ENCODE data around the gene ALS2.

The ALS2 gene

DNA sequence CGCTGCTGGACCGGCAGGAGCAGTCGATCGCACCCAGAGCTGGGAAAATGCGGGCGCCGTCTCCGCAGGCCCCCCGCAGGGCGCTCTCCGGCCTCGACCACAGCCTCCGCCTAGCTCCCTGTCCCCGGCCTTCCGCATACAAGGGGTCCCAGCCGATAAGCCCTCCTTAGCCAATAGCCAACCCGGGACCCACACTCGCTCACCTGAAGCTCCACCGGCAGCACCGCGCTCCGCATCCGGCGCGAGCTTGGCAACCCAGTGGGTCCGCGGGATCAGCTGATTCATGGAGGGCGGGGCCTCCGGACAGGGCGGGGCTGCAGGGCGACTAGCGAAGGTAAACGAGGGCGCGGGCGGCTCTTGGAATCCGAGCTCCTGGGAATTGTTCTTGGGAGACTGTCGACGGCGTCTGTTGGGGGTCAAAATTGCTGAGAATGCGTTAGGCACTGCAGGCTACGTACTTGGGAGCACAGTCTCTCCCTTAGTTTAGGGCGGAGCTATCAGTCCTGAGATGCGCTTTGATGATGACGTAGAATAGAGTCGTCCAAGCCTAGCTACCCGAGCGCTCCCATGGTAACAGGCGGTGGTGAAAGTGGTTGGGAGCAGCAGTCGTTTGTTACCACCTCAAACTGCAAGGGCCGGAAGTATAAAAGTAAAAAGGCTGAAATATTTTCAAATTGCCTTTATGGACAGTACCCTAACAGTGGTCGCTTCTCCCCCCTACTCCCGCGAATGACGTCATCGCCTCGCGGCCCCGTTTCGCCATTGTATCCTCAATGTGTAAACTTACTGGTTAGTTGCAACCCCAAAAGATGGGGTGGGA is at the start of gene ALS2:
ALS2 (minus strand) TSS at position 260 of the 820 bp plus-strand sequence. CDS start 12,048 bp downstream, outside the sequence.
- peak; percentile 89 for DNase-seq (ENCODE audit: extremely low spot score)
- TF ChIP-seq L3MBTL2 (conservative IDR thresholded peaks at IDR 0.05) (no peak; the same call in none of the 2 replicates), FOXM1 (IDR thresholded peaks at IDR 0.05; ENCODE audit: borderline replicate concordance) (no peak), LEF1 (IDR thresholded peaks at IDR 0.05; ENCODE audit: borderline replicate concordance) (no peak), SUZ12 (IDR thresholded peaks at IDR 0.05) (no peak), NFRKB (IDR thresholded peaks at IDR 0.05) (no peak), CTBP1 (IDR thresholded peaks at IDR 0.05; ENCODE audit: borderline replicate concordance) (no peak), ZNF384 (IDR thresholded peaks at IDR 0.05) (no peak), FOXK2 (IDR thresholded peaks at IDR 0.05) (no peak), BHLHE40 (IDR thresholded peaks at IDR 0.05; ENCODE audit: borderline replicate concordance) (no peak), TARDBP (IDR thresholded peaks at IDR 0.05) (no peak; the same call in 1 of the 2 replicates), SP1 (IDR thresholded peaks at IDR 0.05) (no peak), ARNT (IDR thresholded peaks at IDR 0.05) (no peak), FOXA1 (IDR thresholded peaks at IDR 0.05) (no peak), HDGF (IDR thresholded peaks at IDR 0.05; ENCODE audit: borderline replicate concordance) (no peak), ELF4 (IDR thresholded peaks at IDR 0.05) (no peak)
- TF ChIP-seq, protein P1, sequence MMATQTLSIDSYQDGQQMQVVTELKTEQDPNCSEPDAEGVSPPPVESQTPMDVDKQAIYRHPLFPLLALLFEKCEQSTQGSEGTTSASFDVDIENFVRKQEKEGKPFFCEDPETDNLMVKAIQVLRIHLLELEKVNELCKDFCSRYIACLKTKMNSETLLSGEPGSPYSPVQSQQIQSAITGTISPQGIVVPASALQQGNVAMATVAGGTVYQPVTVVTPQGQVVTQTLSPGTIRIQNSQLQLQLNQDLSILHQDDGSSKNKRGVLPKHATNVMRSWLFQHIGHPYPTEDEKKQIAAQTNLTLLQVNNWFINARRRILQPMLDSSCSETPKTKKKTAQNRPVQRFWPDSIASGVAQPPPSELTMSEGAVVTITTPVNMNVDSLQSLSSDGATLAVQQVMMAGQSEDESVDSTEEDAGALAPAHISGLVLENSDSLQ (IDR thresholded peaks at IDR 0.05): no peak
- ChIA-PET POLR2A (interaction anchor here (0.6 to 1.8 kb wide), 15 partner anchors 9 to 491 kb away, joined by 3 to 6 read pairs (median 3); no protein-coding TSS in a partner anchor), CTCF (interaction anchor here (0.6 to 0.7 kb wide), 3 partner anchors 13 to 1863 kb away, joined by 3 to 9 read pairs (median 3); no protein-coding TSS in a partner anchor)

DNA sequence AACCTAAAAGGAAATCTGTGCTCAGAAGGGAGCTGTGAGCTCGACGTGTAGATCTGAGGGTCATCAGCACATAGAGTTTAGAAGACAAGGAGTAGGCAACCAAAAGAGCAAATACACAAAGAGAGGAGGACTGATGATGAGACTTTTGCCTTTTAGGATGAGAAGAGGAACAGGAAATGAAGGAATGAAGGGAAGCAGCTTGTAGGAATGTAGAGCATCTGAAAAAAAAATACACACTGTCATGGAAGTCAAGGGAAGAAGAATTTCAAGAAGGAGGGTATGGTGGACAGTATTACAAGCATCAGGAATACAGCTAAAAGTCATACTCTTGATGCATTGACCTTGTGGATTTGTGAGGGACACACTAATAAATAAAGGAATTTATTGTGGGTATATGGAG is 47.5 kb upstream of the ALS2 start:
- TF ChIP-seq SUZ12 (IDR thresholded peaks at IDR 0.05) (no peak), HDGF (IDR thresholded peaks at IDR 0.05; ENCODE audit: borderline replicate concordance) (no peak), LEF1 (IDR thresholded peaks at IDR 0.05; ENCODE audit: borderline replicate concordance) (no peak), FOXM1 (IDR thresholded peaks at IDR 0.05; ENCODE audit: borderline replicate concordance) (no peak), CTBP1 (IDR thresholded peaks at IDR 0.05; ENCODE audit: borderline replicate concordance) (no peak), BHLHE40 (IDR thresholded peaks at IDR 0.05; ENCODE audit: borderline replicate concordance) (no peak), L3MBTL2 (conservative IDR thresholded peaks at IDR 0.05) (no peak), NFRKB (IDR thresholded peaks at IDR 0.05) (no peak), FOXA1 (IDR thresholded peaks at IDR 0.05) (no peak), TARDBP (IDR thresholded peaks at IDR 0.05) (no peak), ZNF384 (IDR thresholded peaks at IDR 0.05) (no peak), ARNT (IDR thresholded peaks at IDR 0.05) (no peak), SP1 (IDR thresholded peaks at IDR 0.05) (no peak), ELF4 (IDR thresholded peaks at IDR 0.05) (no peak), FOXK2 (IDR thresholded peaks at IDR 0.05) (no peak)
- TF ChIP-seq, protein P1 (IDR thresholded peaks at IDR 0.05): no peak
- POLR2A ChIA-PET: no interaction called here
- no peak for DNase-seq (ENCODE audit: extremely low spot score)
- CTCF ChIA-PET: interaction anchor here (0.7 kb wide), 1 partner anchor 337 kb away, joined by 3 read pairs; no protein-coding TSS in a partner anchor

DNA sequence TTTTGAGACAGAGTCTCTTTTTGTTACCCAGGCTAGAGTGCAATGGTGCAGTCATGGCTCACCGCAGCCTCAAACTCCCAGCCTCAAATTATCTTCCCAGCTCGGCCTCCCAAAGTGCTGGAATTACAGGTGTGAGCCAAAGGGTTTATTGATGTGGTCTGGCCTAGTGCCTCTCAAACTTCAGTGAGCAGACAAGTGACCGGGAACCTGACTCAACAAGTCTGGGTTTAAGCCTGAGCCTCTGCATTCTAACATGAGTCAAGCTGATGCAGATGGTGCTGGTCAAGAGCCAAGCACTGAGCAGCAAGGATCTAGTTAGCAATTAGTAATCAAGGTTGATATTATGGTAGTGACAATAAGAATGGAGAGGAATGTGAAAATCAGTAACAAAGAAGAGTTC is 46.9 kb upstream of the ALS2 start:
- TF ChIP-seq SP1 (IDR thresholded peaks at IDR 0.05) (no peak), HDGF (IDR thresholded peaks at IDR 0.05; ENCODE audit: borderline replicate concordance) (no peak), ZNF384 (IDR thresholded peaks at IDR 0.05) (no peak), BHLHE40 (IDR thresholded peaks at IDR 0.05; ENCODE audit: borderline replicate concordance) (no peak), SUZ12 (IDR thresholded peaks at IDR 0.05) (no peak), L3MBTL2 (conservative IDR thresholded peaks at IDR 0.05) (no peak), LEF1 (IDR thresholded peaks at IDR 0.05; ENCODE audit: borderline replicate concordance) (no peak), TARDBP (IDR thresholded peaks at IDR 0.05) (no peak), ARNT (IDR thresholded peaks at IDR 0.05) (no peak), FOXM1 (IDR thresholded peaks at IDR 0.05; ENCODE audit: borderline replicate concordance) (no peak), FOXA1 (IDR thresholded peaks at IDR 0.05) (no peak)
- TF ChIP-seq, protein P1 (IDR thresholded peaks at IDR 0.05): no peak

DNA sequence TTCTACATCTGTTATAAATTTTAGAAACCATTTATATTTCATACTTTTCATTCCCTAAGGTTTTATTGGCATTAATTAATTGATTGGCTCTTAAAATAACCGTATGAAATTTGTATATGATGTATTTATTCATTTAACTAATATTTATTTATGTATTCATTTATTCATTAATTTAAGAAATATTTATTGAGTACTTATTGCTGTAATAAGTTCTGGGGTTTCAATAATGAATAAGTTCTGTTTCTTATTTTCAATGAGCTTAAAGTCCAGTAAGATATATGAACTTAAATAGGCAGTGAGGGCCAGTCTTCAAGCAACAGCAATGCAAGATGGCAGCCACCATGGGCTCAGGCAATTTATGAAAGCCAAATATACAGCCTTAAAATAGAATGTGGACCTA is 43.5 kb upstream of the ALS2 start:
- ChIA-PET CTCF (no interaction called here), POLR2A (no interaction called here)
- no peak for DNase-seq (ENCODE audit: extremely low spot score)
- no peak for TF ChIP-seq L3MBTL2 (conservative IDR thresholded peaks at IDR 0.05)
- TF ChIP-seq FOXK2 (IDR thresholded peaks at IDR 0.05): no peak
- TF ChIP-seq FOXA1 (IDR thresholded peaks at IDR 0.05): no peak
- no peak for TF ChIP-seq NFRKB (IDR thresholded peaks at IDR 0.05)
- TF ChIP-seq TARDBP (IDR thresholded peaks at IDR 0.05): no peak
- TF ChIP-seq, protein P1 (IDR thresholded peaks at IDR 0.05): no peak
- no peak for TF ChIP-seq FOXM1 (IDR thresholded peaks at IDR 0.05; ENCODE audit: borderline replicate concordance)
- no peak for TF ChIP-seq LEF1 (IDR thresholded peaks at IDR 0.05; ENCODE audit: borderline replicate concordance)
- TF ChIP-seq ELF4 (IDR thresholded peaks at IDR 0.05): no peak

More for the DNA sequence above, 46.9 kb upstream of the ALS2 start:
- CTCF ChIA-PET: no interaction called here
- no peak for DNase-seq (ENCODE audit: extremely low spot score)
- POLR2A ChIA-PET: no interaction called here

DNA sequence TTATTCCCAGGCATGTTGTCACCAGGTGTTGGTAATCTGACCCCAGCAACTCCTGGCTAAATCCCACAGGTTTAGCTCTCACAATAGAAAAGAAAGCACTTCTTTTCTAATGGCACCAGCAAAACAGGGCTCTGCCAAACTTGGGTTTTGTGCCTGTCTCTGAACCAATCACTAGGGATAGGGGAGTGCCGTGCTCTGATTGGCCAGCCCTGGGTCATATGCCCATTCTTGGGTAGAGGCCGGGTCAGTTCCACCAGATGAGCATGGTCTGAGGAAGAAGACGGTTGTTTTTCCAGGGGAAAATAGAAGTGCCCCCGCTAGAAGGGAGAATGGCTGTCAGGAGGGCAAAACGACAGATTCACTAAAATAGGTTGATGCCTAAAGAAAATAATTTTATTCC is 40.3 kb upstream of the ALS2 start:
- CTCF ChIA-PET: no interaction called here
- POLR2A ChIA-PET: interaction anchor here (1.4 kb wide), 1 partner anchor 40 kb away, joined by 3 read pairs; the partner anchor contains the start of gene ALS2
- TF ChIP-seq, protein P1 (IDR thresholded peaks at IDR 0.05): no peak
- TF ChIP-seq FOXA1 (IDR thresholded peaks at IDR 0.05) (no peak), ARNT (IDR thresholded peaks at IDR 0.05) (no peak), SP1 (IDR thresholded peaks at IDR 0.05) (no peak), TARDBP (IDR thresholded peaks at IDR 0.05) (no peak), BHLHE40 (IDR thresholded peaks at IDR 0.05; ENCODE audit: borderline replicate concordance) (no peak), LEF1 (IDR thresholded peaks at IDR 0.05; ENCODE audit: borderline replicate concordance) (no peak), ZNF384 (IDR thresholded peaks at IDR 0.05) (no peak), FOXK2 (IDR thresholded peaks at IDR 0.05) (no peak), FOXM1 (IDR thresholded peaks at IDR 0.05; ENCODE audit: borderline replicate concordance) (no peak), HDGF (IDR thresholded peaks at IDR 0.05; ENCODE audit: borderline replicate concordance) (no peak), SUZ12 (IDR thresholded peaks at IDR 0.05) (no peak), L3MBTL2 (conservative IDR thresholded peaks at IDR 0.05) (no peak), ELF4 (IDR thresholded peaks at IDR 0.05) (no peak), CTBP1 (IDR thresholded peaks at IDR 0.05; ENCODE audit: borderline replicate concordance) (no peak)
- no peak for DNase-seq (ENCODE audit: extremely low spot score)

Data from HEK293T (cell line).